Ovary (tissue), 9 donors: ENCODE results near the gene MGAT5. TPM values are rescaled to one million over a fixed set of nuclear protein-coding genes. Genes with fewer than 3 reads are reported as not detected.

Experiments
- DNase-seq, 5 donors: peaks; one replicate each; pipeline ENCODE4 v3.0.0-alpha.2; 2019 to 2020
- H3K27ac ChIP-seq, 2 donors: fragments of 200-600 bp; one replicate each; pipeline versions ENCODE4 v1.5.1 to v1.8.0; 2019 to 2022
- H3K27me3 ChIP-seq: fragments of 200-600 bp; one replicate; pipeline ENCODE4 v1.8.0; 2022
- H3K36me3 ChIP-seq: fragments of 200-600 bp; sonication (generic); one replicate; pipeline ENCODE4 v1.5.1; 2019
- H3K4me1 ChIP-seq: one replicate; pipeline ENCODE4 v1.8.1; 2013; ENCODE audit warnings: mild to moderate bottlenecking, moderate library complexity; ENCODE audit not compliant: insufficient read depth
- H3K4me3 ChIP-seq: fragments of 200-600 bp; sonication (generic); one replicate; pipeline ENCODE4 v1.5.1; 2017
- H3K9me3 ChIP-seq, 2 donors: fragments of 200-600 bp in 1 of 2; sonication (generic) in 1 of 2; one replicate each; pipeline versions ENCODE4 v1.5.1 to v1.8.1; 2013 to 2019; ENCODE audit warnings: mild to moderate bottlenecking in 1 of 2, moderate library complexity in 1 of 2
- CTCF ChIP-seq, 3 donors: fragments of 450-650 bp in 2 of 3; fragments of 200-600 bp in 1 of 3; IDR thresholded peaks; one replicate each; pipeline versions ENCODE4 v1.5.1 to v1.8.0; 2016 to 2022; ENCODE audit warnings: antibody characterized with exemption in 3 of 3, mild to moderate bottlenecking in 1 of 3
- EP300 ChIP-seq: sonication (generic); formaldehyde crosslinking; IDR thresholded peaks from one replicate; pipeline ENCODE4 v1.6.1; 2017; ENCODE audit warnings: antibody characterized with exemption
- POLR2A ChIP-seq: fragments of 450-650 bp; IDR thresholded peaks from one replicate; pipeline ENCODE4 v1.6.1; 2017; ENCODE audit warnings: antibody characterized with exemption, mild to moderate bottlenecking, moderate library complexity
- WGBS, 3 donors: extraction: QIAGEN DNeasy Blood & Tissue Kit in 1 of 3; methylation state at CpG; one replicate each; pipeline versions ENCODE4 v1.1.5 to v1.1.7; 2013 to 2017; 5-methylcytosine and 5-hydroxymethylcytosine counted together
- intact Hi-C, 4 donors: fragments of 100-400 bp; cut with DNase I; formaldehyde crosslinking; loops; one replicate each; pipeline versions ENCODE4 v1.11.0 to v1.15.1; 2022 to 2023
- polyA plus RNA-seq, 2 donors: library from polyadenylated mRNA; stranded (reverse); fragments of 200-250 nt in 1 of 2; fragments of 350-450 nt in 1 of 2; fragmentation: Illumina TruSeq in 1 of 2; extraction: RNeasy Lipid Tissue Mini Kit (QIAGEN cat#74804) in 1 of 2; gene quantifications; one replicate each; pipeline ENCODE4 v1.2.3, GENCODE V29; 2013 to 2014
- total RNA-seq, 7 donors: library from RNA; depleted of rRNA in 2 of 7; stranded (reverse); fragments of >200 nt in 2 of 7; fragmentation: NEBNext Ultra II Directional in 3 of 7; extraction: Animal tissue kit (Norgen Biotek cat#: 25700) in 3 of 7; gene quantifications; one replicate each; pipeline versions ENCODE4 v1.1.0 to v1.2.4, GENCODE V29; 2016 to 2023
- donor health status: DM: no; HTN: no; CAD: no; lungs with moderate emphysema.
- donor health status: DM: no; HTN: no; CAD: no.
- donor health status: Bipolar disorder and iron deficiency.
- donor health status: DM: yes; HTN: yes; CAD: no.
- donor health status: DM: no; HTN: no; CAD: no.
- donor health status: DM: yes; HTN: yes; CAD: no.

MGAT5 gene
- total and polyA plus RNA-seq, 9 donors = 11.3 to 61.2 (median 32.4) TPM

GRCh38 chr2:134448650-134449049 is 194.8 kb downstream of the MGAT5 start:
- no peak overlapping the region for H3K4me3 ChIP-seq
- 95 to 97% (median 96%) methylated on average over 6 of the region's 6 CpGs for WGBS, 3 donors
- H3K27me3 ChIP-seq = no peaks in the 10 kb centered on the region
- H3K9me3 ChIP-seq = no peaks in the 10 kb centered on the region
- intact Hi-C loops = no loop called here
- no peaks in the 10 kb centered on the region for H3K4me1 ChIP-seq
- no peak overlapping the region for H3K27ac ChIP-seq
- no peak for TF ChIP-seq EP300
- TF ChIP-seq POLR2A = no peak
- no peak for TF ChIP-seq CTCF (IDR thresholded peaks at IDR 0.05)
- DNase-seq = no peak
- no peaks in the 10 kb centered on the region for H3K36me3 ChIP-seq

GRCh38 chr2:134449157-134449556 is 195.3 kb downstream of the MGAT5 start:
- intact Hi-C loops = no loop called here
- TF ChIP-seq POLR2A (no peak), CTCF (IDR thresholded peaks at IDR 0.05) (no peak), EP300 (no peak)
- Histone ChIP-seq H3K27ac (no peak overlapping the region), H3K4me3 (no peak overlapping the region), H3K27me3 (no peaks in the 10 kb centered on the region), H3K36me3 (no peaks in the 10 kb centered on the region), H3K9me3 (no peaks in the 10 kb centered on the region), H3K4me1 (no peaks in the 10 kb centered on the region)
- no peak for DNase-seq
- WGBS, 3 donors = 92 to 94% (median 93%) methylated on average over 7 of the region's 7 CpGs

GRCh38 chr2:134449751-134450513 is 196.1 kb downstream of the MGAT5 start:
- WGBS, 3 donors = 95 to 99% (median 97%) methylated on average over 15 of the region's 15 CpGs
- no peak overlapping the region for H3K4me3 ChIP-seq
- no peak for DNase-seq
- no peaks in the 10 kb centered on the region for H3K27me3 ChIP-seq
- no peak overlapping the region for H3K27ac ChIP-seq
- TF ChIP-seq POLR2A = no peak
- no peak for TF ChIP-seq CTCF (IDR thresholded peaks at IDR 0.05)
- no peaks in the 10 kb centered on the region for H3K36me3 ChIP-seq
- no peaks in the 10 kb centered on the region for H3K9me3 ChIP-seq
- H3K4me1 ChIP-seq = no peaks in the 10 kb centered on the region
- intact Hi-C loops = loop anchor here in 1 of 4 donors (10.0 kb wide), 1 partner anchor 455 kb away; no protein-coding TSS in a partner anchor

- intact Hi-C loops = loop anchor here in 1 of 4 donors (10.0 kb wide), 1 partner anchor 454 kb away; no protein-coding TSS in a partner anchor
- H3K36me3 ChIP-seq = no peaks in the 10 kb centered on the region
Measured at GRCh38 chr2:134451347-134451630, 197.4 kb downstream of the MGAT5 start.

More at GRCh38 chr2:134451347-134451630, 197.4 kb downstream of the MGAT5 start:
- Histone ChIP-seq H3K9me3 (no peaks in the 10 kb centered on the region), H3K27ac (no peak overlapping the region), H3K4me1 (no peaks in the 10 kb centered on the region), H3K27me3 (no peaks in the 10 kb centered on the region), H3K4me3 (no peak overlapping the region)
- TF ChIP-seq EP300 = no peak
- no peak for TF ChIP-seq CTCF (IDR thresholded peaks at IDR 0.05)
- no peak for TF ChIP-seq POLR2A
- no peak for DNase-seq
- WGBS, 3 donors = 44 to 69% (median 62%) methylated on average over 2 of the region's 2 CpGs
